GM12891 (cell line): Measurements from ENCODE around the gene CDKN1C.

Experiments used
- DNase-seq: peaks from one replicate; pipeline ENCODE4 v3.0.0; 2011; ENCODE audit warnings: low spot score; ENCODE audit not compliant: insufficient read length
- FAIRE-seq: peaks from 2 replicates; lab custom pipeline; 2011; peaks lifted over from hg19 to GRCh38; lab: Jason Lieb, UNC
- PAX5 ChIP-seq: IDR thresholded peaks from 2 replicates; pipeline ENCODE4 v1.6.1; 2011; ENCODE audit warnings: low read length, moderate library complexity, mild to moderate bottlenecking; ENCODE audit not compliant: insufficient read depth, severe bottlenecking
- POLR2A ChIP-seq: IDR thresholded peaks from 2 replicates; pipeline ENCODE4 v1.6.1; 2011; ENCODE audit warnings: low read depth, low read length, control low read depth
- POLR2AphosphoS5 ChIP-seq: IDR thresholded peaks from 2 replicates; pipeline ENCODE4 v1.6.1; 2011; ENCODE audit warnings: low read depth, low read length, control low read depth
- POU2F2 ChIP-seq: IDR thresholded peaks from 2 replicates; pipeline ENCODE4 v1.6.1; 2011; ENCODE audit warnings: low read depth, mild to moderate bottlenecking, control low read depth, low read length, moderate library complexity
- SPI1 ChIP-seq: IDR thresholded peaks from 2 replicates; pipeline ENCODE4 v1.6.1; 2011; ENCODE audit warnings: low read depth, low read length, control low read depth
- TAF1 ChIP-seq: IDR thresholded peaks from 2 replicates; pipeline ENCODE4 v1.6.1; 2011; ENCODE audit warnings: low read depth, low read length, control low read depth

The CDKN1C gene

GRCh38 chr11:2869561-2870427 lies 15.8 kb downstream of the CDKN1C start:
- DNase-seq = no peak
- TF ChIP-seq POLR2AphosphoS5 (no peak), POLR2A (no peak), PAX5 (no peak), TAF1 (no peak), SPI1 (no peak), POU2F2 (no peak)
- FAIRE-seq = no peak

- FAIRE-seq (no peak), DNase-seq (no peak)
- TF ChIP-seq POU2F2 (no peak), POLR2A (no peak), PAX5 (no peak), POLR2AphosphoS5 (no peak), TAF1 (no peak), SPI1 (no peak)
Observed at GRCh38 chr11:2869134-2869526, 16.4 kb downstream of the CDKN1C start.

GRCh38 chr11:2868506-2869133 lies 17.0 kb downstream of the CDKN1C start:
- TF ChIP-seq POU2F2 (no peak), SPI1 (no peak), TAF1 (no peak), PAX5 (no peak), POLR2AphosphoS5 (no peak), POLR2A (no peak)
- DNase-seq = no peak
- FAIRE-seq = no peak

- no peak for DNase-seq
- FAIRE-seq = no peak
- TF ChIP-seq SPI1 (no peak), POU2F2 (no peak), POLR2A (no peak), TAF1 (no peak), PAX5 (no peak), POLR2AphosphoS5 (no peak)
Observed at GRCh38 chr11:2867722-2868505, 17.7 kb downstream of the CDKN1C start.

- no peak for FAIRE-seq
- DNase-seq = no peak
- TF ChIP-seq PAX5 (no peak), POLR2AphosphoS5 (no peak), TAF1 (no peak), POLR2A (no peak), POU2F2 (no peak), SPI1 (no peak)
Observed at GRCh38 chr11:2867142-2867541, 18.4 kb downstream of the CDKN1C start.

- FAIRE-seq (no peak), DNase-seq (no peak)
- TF ChIP-seq POU2F2 (no peak), PAX5 (no peak), SPI1 (no peak), TAF1 (no peak)
Observed at GRCh38 chr11:2865922-2866577, 19.5 kb downstream of the CDKN1C start.

- DNase-seq (no peak), FAIRE-seq (no peak)
- TF ChIP-seq SPI1 = no peak
- no peak for TF ChIP-seq PAX5
- no peak for TF ChIP-seq POLR2AphosphoS5
Observed at GRCh38 chr11:2864901-2865300, 20.7 kb downstream of the CDKN1C start.

- DNase-seq = no peak
- no peak for TF ChIP-seq POLR2AphosphoS5
- TF ChIP-seq TAF1 = no peak
- no peak for TF ChIP-seq POU2F2
- TF ChIP-seq POLR2A = no peak
- TF ChIP-seq SPI1 = no peak
- TF ChIP-seq PAX5 = no peak
- no peak for FAIRE-seq
Observed at GRCh38 chr11:2863276-2863618, 22.3 kb downstream of the CDKN1C start.
